ENCODE data around the gene THRA. TPM values are rescaled to one million over a fixed set of nuclear protein-coding genes. Genes with fewer than 3 reads are reported as not detected.

THRA gene
- total and polyA plus RNA-seq, 9 of the 15 experiments (the other 6 are each of a cell fraction or from before 2014, with no cell fraction given): 0.34 to 23.4 (median 12.7) TPM

- no peak for TF ChIP-seq ZNF133 (CRISPR knock-in tag; IDR thresholded peaks at IDR 0.05)
- no peak for TF ChIP-seq ZNF217 (CRISPR knock-in tag; IDR thresholded peaks at IDR 0.05)
- no peak for TF ChIP-seq AFF4 (CRISPR knock-in tag; IDR thresholded peaks at IDR 0.05)
- no peak for TF ChIP-seq ZNF398 (CRISPR knock-in tag; IDR thresholded peaks at IDR 0.05)
- TF ChIP-seq TAF7 (tag; IDR thresholded peaks at IDR 0.05): no peak
- TF ChIP-seq BHLHE40 (IDR thresholded peaks at IDR 0.05; ENCODE audit: low read length): peak; percentile 3; the same call in 1 of the 2 replicates
- no peak for TF ChIP-seq GATAD2B (IDR thresholded peaks at IDR 0.05; ENCODE audit: borderline replicate concordance)
- TF ChIP-seq KLF13 (tag; IDR thresholded peaks at IDR 0.05; ENCODE audit: borderline replicate concordance, low read depth): no peak
- TF ChIP-seq COPS2 (conservative IDR thresholded peaks at IDR 0.05): no peak
- peak in 1 of 2 experiments; percentile 100; a peak in 2 of 4 replicates for TF ChIP-seq KDM1A (IDR thresholded peaks at IDR 0.05)
- no peak for TF ChIP-seq TRIM28 (IDR thresholded peaks at IDR 0.05)
- TF ChIP-seq JUN (IDR thresholded peaks at IDR 0.05; ENCODE audit: borderline replicate concordance, low read depth, low read length): no peak
- TF ChIP-seq JUN (CRISPR knock-in tag; IDR thresholded peaks at IDR 0.05; ENCODE audit: borderline replicate concordance): no peak
- no peak for TF ChIP-seq ELF1 (tag; IDR thresholded peaks at IDR 0.05)
- no peak for TF ChIP-seq ZBTB34 (CRISPR knock-in tag; IDR thresholded peaks at IDR 0.05)
- no peak for TF ChIP-seq KDM2B (CRISPR knock-in tag; IDR thresholded peaks at IDR 0.05)
- TF ChIP-seq ZSCAN32 (CRISPR knock-in tag; IDR thresholded peaks at IDR 0.05): no peak
- TF ChIP-seq ZNF174 (CRISPR knock-in tag; IDR thresholded peaks at IDR 0.05): no peak
- no peak for TF ChIP-seq ZBTB12 (CRISPR knock-in tag; IDR thresholded peaks at IDR 0.05)
- no peak for TF ChIP-seq NFIX (CRISPR knock-in tag; IDR thresholded peaks at IDR 0.05; ENCODE audit: low read depth)
- peak; percentile 44 for TF ChIP-seq TBP (optimal IDR thresholded peaks at IDR 0.05; ENCODE audit: low read depth, low read length)
- peak; percentile 29; the same call in 1 of the 2 replicates for TF ChIP-seq NCOR1 (IDR thresholded peaks at IDR 0.05)
These were observed 60.4 kb downstream of the THRA start (continued) for GRCh38 chr17:40122999-40123810.

Measured in K562 (cell line).